Left cardiac atrium (tissue), 4 donors: Measurements from ENCODE around the gene BMP7. TPM values are rescaled to one million over a fixed set of nuclear protein-coding genes. Genes with fewer than 3 reads are reported as not detected.
"Not testable (repeated sequence)": the region's sequence is repeated elsewhere in the genome, so short reads cannot be mapped to it uniquely, and the experiment has no call there.

ENCODE experiments used
- ATAC-seq, 2 donors: fragments of 200-7000 bp; cut with Tn5 transposase; one replicate each; pipeline ENCODE4 v1.9.1; 2020; ENCODE audit warnings: mild to moderate bottlenecking in 2 of 2, moderate library complexity in 2 of 2
- DNase-seq: peaks from one replicate; pipeline ENCODE4 v3.0.0-alpha.2; 2020
- intact Hi-C, 2 donors: fragments of 100-400 bp; cut with DNase I; formaldehyde crosslinking; loops; one replicate each; pipeline versions ENCODE4 v1.14.1 to v1.15.1; 2022 to 2023
- total RNA-seq, 2 donors: library from RNA; stranded (reverse); fragmentation: NEBNext Ultra II Directional; extraction: Animal tissue kit (Norgen Biotek cat#: 25700); gene quantifications; one replicate each; pipeline ENCODE4 v1.2.1, GENCODE V29; 2021
- donor health status: DM: no; HTN: yes; CAD: no.
- donor health status: DM: no; HTN: yes; CAD: no; lungs with severe emphysema.
- donor health status: DM: yes; HTN: yes; CAD: no.
- donor health status: Dilated cardiomyopathy.

BMP7 gene
- total RNA-seq, 2 donors from 2014 or later: 23.9 to 29.3 TPM

DNA sequence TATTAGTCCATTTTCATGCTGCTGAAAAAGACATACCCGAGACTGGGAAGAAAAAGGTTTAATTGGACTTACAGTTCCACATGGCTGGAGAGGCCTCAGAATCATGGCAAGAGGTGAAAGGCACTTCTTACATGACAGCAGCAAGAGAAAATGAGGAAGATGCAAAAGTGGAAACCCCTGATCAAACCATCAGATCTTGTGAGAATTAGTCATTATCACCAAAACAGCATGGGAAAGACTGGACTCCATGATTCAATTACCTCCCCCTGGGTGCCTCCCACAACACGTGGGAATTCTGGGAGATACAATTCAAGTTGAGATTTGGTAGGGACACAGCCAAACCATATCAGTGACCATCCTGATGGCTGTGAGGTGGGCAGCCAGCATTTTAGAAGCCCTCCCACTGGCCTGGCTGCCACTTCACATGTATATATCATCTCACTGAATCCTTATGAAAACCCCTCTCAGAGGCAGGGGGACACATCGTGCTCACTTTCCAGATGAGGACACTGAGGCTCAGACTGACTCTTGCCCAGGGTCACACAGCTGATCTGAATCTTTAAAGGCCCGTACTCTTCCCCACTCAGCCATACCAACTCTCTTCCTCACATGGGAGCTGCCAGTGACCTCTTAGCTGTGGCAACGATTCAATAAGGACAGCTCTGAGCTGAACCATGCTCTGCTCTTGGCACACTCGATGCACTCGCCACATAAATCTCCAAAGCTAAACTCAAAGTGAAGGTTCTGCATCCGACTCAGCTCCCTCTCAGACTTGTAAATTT lies 25.7 kb downstream of the BMP7 start:
- peak; percentile 14 to 55 for ATAC-seq
- DNase-seq: no peak
- intact Hi-C loops: no loop called here

- DNase-seq, ATAC-seq, intact Hi-C loops: not testable (repeated sequence)
Observed at GRCh38 chr20:57239725-57240124, 26.7 kb downstream of the BMP7 start.

GRCh38 chr20:57239324-57239723 lies 27.1 kb downstream of the BMP7 start:
- ATAC-seq, intact Hi-C loops, DNase-seq: not testable (repeated sequence)

DNA sequence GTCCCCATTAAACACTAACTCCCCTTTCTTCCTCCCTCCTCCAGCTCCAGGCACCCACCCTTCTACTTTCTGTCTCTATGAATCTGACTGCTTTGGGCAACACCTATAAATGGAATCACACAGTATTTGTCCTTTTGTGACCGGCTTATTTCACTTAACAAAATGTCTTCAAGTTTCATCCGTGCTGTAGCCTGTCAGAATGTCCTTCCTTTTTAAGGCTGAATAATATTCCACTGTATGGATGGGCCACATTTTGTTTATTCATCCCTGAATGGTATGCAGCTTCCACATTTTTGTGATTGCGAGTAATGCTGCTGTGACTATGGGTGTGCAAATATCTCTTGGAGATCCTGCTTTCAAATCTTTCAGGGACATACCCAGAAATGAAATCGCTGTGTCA lies 28.4 kb downstream of the BMP7 start:
- DNase-seq (no peak), ATAC-seq (no peak)
- intact Hi-C loops: no loop called here

DNA sequence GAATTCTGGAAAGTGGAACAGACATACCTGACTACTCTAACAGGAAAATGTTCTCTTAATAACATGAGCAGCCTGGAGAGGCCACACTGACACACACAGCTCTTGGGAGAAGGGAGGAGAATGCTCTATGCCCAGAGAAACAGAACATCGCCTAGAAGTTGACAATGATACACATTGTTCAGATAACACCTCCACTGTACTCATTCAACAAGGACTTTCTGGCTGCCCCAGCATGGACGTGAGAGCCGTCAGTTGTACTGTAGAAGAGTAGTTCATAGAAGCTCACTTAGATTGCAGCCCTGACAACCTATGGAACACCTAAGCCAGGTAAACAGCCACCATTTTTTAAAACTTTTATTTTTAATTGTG lies 28.9 kb downstream of the BMP7 start:
- DNase-seq (no peak), ATAC-seq (peak in 1 of 2 donors; percentile 59)
- intact Hi-C loops: no loop called here

DNA sequence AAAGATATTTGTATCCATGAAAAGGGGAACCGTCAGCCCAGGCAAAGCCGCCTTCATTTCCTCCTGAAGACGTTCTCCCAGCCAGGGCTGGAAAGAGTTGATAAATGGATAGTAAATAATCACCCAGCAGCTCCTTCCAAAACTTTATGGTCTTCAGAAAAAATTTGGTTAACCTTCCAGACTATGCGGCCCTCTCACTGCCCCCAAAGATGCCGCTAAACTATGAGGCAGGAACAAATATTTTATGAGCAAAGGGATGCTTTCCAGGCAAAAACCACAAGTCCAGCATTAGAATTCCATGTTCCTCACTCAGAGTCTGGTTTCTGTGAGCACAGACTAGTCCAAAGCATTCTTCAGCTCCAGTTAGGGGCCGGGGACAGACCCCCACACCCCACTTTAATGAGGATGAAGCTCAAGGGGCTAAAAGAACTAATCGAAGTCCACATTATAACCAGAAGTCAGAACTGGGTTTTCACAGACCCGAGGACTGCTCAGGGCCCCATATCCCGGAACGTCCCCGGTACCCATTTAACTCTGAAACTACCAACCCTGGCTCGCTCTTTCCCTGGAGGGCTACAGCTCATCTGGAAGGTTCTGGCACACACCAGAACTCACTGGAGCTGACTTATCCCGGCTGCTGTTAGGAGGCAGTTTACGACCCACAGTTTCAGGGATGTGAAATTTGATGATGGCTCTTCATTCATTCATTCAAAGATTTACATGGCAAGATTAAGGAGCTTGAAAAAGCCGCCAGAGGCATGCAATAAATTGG lies 29.4 kb downstream of the BMP7 start:
- ATAC-seq (no peak), DNase-seq (no peak)
- intact Hi-C loops: no loop called here

DNA sequence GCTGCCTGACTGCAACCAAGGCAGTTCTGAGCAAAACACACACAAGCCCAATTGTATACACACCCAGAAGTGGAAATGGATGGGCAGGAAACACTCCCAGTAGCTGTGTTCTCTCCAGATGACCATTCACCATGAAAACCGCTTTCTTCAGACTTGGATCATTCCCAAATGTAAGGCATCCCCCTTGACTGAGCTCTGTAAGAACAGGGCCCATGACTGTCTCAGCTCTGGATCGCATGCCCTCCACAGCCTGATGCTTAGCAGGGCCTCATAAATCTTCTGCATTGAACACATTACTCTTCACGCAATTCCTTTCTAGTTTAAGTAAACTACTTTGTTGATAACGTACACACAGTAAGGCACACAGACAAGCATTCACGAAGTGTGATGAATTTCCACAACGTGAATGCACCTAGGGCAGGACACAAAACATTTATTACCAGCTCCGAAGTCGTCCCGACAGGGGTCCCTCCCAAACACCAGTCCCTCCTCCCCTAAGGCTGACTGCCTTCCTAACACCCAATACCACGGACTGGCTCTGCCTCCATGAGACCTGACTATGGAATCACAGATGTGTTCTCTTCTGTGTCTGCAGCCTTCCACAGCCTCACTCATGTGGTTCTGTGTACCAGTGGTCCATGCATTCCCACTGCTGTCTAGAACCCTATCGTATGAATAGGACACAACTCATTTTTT lies 31.7 kb downstream of the BMP7 start:
- no peak for DNase-seq
- ATAC-seq: no peak
- intact Hi-C loops: no loop called here

- ATAC-seq: no peak
- intact Hi-C loops: no loop called here
- no peak for DNase-seq
Observed at GRCh38 chr20:57231951-57232428, 34.5 kb downstream of the BMP7 start.

DNA sequence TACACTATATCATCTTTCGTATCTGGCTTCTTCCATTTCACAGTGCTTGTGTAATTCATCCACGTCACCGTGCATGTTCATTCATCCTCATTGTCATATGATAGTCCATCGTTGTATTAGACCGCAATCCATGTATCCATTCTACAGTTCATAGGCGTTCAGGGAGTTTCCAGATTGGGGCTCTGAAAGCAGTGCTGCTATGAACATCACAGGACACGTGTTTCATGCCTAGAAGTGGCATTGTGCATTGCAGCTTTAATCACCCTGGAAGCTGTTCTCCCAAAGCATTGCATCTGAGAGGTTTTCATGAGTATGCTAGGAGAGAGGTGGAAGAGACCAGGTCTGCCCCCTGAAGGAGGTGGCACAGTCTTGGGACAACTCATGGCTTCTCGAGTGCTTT lies 35.3 kb downstream of the BMP7 start:
- DNase-seq (no peak), ATAC-seq (no peak)
- intact Hi-C loops: no loop called here

- ATAC-seq: no peak
- intact Hi-C loops: no loop called here
- DNase-seq: no peak
Observed at GRCh38 chr20:57230247-57230646, 36.2 kb downstream of the BMP7 start.

DNA sequence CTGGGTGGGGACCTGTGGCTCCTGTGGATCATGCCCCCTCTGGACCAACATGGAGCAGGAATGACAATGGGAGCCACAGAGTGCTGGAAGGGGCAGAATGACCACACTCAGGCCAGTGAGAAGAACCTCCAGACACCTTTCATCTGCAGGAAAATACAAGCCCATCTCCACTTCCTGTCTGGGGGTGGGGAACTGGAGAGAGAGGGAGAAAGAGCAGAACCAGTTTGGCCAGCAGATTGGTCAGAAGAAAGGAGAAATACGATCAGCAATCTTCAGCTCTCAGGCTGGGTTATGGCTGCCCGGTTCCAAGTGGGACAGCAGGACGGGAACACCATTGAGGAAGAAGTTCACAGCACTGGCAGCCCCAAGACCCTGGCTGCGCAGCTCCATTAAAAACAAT lies 37.0 kb downstream of the BMP7 start:
- intact Hi-C loops: no loop called here
- no peak for DNase-seq
- no peak for ATAC-seq

- intact Hi-C loops: no loop called here
- no peak for ATAC-seq
- DNase-seq: no peak
Observed at GRCh38 chr20:57225830-57226229, 40.6 kb downstream of the BMP7 start.

- intact Hi-C loops: no loop called here
- no peak for DNase-seq
- ATAC-seq: no peak
Observed at GRCh38 chr20:57225197-57225733, 41.2 kb downstream of the BMP7 start.

- ATAC-seq (peak; percentile 36 to 51), DNase-seq (no peak)
- intact Hi-C loops: no loop called here
Observed at GRCh38 chr20:57224641-57225138, 41.8 kb downstream of the BMP7 start.

DNA sequence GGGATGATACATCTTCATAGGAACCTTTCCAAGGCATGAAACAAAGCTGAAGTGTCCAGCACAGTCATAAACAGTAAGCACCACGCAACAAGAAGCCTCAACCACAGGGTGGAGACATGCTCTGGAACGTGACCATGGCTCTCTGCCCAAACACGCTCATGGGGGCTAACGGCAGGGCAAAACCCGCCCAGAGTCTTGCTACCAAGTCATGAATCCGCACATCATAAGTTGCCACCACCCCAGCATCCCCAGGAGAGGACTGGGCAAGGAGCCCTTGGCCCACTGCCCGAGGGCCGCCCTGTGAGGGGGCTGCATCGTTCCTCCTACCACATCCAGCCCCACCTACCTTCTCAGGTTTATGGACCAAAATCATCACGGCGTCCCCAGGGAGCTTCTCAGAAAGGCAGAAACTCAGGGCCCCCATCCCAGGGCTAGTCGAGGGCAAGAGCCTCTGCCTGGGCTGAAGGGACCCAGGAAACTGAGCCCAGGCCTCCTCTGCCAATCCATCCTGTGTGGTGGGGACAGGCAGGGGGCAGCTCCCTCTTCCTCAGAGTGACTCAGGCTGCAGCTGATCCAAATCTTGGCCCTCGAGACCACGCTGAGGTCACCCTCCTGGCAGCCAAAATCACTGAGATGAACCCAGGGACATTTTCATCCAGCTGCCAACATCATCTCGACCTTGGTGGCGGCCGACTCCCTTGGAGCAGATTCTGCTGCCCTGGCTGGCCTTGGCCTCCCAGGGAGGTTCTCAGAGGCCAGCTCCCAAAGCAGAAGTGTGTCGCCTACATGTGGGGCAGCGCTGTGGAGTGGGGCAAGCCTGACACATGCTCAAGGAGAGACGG lies 42.6 kb downstream of the BMP7 start:
- intact Hi-C loops: no loop called here
- no peak for DNase-seq
- ATAC-seq: peak; percentile 36 to 76

DNA sequence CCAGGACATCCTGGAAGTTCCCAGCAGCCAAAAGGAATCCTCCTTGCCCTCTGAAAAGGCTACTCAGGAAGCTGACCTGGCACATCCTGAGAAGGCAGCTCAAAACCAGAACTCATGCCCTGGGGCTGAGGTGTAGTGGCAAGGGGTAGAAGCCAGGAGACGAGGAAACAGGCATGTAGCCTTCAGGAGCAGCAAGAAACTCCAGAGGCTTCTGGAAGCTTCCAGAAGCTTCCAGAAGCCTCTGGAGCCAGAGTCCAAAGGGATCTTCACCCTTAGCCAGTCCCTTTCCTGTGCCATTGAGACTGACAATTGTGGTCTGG lies 43.9 kb downstream of the BMP7 start:
- no peak for DNase-seq
- intact Hi-C loops: no loop called here
- no peak for ATAC-seq

DNA sequence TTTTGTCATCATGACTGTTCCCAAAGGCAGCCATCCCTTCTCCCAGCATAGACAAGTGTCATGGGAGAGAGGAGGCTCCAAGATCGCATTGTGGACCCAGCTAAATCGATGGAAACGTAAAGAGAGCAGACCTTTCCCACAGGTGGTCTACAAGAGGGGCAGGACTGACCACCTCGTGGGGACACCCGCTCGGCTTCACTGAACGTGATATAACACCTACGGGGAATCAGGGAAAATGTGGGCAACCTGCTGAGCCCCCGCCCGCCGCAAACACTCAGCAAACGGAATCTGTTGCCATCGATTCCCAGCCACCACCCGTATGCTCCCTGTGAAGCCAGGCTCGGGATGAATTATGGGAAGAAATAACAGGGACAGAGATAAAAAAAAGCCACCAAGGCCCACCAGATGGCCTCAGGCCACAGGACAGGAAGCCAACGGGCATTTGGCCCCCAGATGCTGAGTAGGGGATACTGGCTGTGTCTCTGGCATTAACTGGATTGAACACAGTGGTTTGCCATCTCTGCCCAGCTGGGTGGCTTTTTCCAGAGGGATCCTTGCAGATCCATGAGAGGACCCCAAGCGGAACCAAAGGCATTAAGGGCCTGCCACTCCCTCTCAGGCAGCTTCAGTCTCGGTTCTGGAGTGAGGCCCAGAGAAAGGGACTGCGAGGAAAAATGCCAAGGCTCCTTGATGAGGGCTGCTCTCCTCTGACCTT lies 44.4 kb downstream of the BMP7 start:
- no peak for ATAC-seq
- no peak for DNase-seq
- intact Hi-C loops: no loop called here
